GM18907 (cell line): ENCODE data around the gene CCSER2.
"Not testable (repeated sequence)": the region's sequence is repeated elsewhere in the genome, so short reads cannot be mapped to it uniquely, and the experiment has no call there.

Source experiments
- ATAC-seq: cut with Tn5 transposase; IDR thresholded peaks from one replicate; pipeline ENCODE4 v1.9.1; 2021; ENCODE audit warnings: mild to moderate bottlenecking, moderate library complexity; ENCODE audit not compliant: unreplicated experiment

The CCSER2 gene

DNA sequence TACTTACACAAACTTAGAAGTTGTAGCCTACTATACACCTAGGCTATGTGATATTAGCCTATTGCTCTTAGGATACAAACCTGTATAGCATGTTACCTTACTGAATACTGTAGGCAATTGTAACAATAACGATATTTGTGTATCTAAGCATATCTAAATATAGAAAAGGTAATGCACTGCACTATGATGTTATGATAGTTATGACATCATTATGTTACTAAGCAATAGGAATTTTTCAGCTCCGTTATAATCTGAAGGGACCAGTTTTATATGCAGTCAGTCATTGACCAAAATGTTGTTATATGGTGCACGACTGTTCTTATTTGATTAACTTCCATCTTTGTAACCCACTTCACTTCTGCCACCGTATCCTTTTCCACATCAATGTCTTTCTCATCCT is 62.0 kb downstream of the CCSER2 start:
- no peak for ATAC-seq

GRCh38 chr10:84391326-84391725 is 62.9 kb downstream of the CCSER2 start:
- ATAC-seq: no peak

GRCh38 chr10:84392181-84392580 is 63.8 kb downstream of the CCSER2 start:
- ATAC-seq: no peak

DNA sequence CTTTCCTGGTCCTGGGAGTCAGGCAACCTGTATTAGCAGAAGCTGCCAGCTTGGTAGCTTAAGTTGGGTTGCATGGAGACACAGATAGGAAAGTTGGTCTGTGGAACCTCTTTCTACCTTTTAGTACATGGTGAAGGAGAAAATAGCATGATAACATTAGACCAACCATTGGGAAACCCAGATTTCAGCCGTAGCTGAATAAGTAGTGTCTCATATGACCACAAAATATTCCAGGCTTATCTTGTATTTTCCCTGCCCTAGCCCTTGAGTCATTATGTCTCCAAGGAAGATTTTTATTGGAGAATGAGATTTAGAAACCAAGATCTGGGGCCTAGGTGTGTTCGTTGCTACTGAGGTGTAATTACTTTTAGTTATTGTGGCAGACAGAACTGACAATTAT is 67.2 kb downstream of the CCSER2 start:
- no peak for ATAC-seq

DNA sequence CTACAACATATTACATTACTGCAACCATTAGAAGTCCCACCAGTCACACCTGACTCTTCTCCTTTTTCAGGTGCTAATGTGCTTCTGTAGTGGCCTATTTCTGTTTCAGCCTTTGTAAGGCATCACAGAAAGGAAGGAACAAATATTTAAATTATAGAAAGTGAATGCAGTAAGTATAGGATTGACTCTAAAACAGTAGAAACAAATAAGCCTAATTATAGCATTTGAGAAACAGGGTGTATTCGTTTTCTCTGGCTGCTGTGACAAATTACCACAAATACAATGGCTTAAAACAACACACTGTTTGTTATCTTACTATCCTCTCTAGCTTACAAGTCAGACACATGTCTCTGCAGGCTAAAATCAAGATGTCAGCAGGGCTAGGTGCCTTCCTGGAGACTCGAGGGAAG is 69.4 kb downstream of the CCSER2 start:
- peak; percentile 64 for ATAC-seq

DNA sequence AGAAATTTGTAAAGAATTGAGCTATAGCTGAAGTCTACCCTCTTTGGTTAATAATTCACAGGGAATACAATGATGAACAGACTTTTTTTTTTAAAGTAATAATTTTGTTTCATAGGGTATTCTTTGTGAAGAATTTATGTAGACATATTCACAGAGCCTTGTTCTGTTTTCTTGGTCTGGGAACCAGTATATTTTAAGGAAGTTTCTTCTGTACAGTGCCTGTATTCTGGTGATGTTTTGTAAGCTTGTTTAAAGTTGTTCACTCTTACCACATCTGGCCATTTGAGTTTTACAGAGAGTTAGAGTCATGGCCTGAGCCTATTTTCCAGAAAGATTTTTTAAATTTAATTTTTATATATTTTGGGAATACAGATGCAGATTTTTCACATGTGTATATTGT is 70.3 kb downstream of the CCSER2 start:
- no peak for ATAC-seq

GRCh38 chr10:84401854-84402611 is 73.6 kb downstream of the CCSER2 start:
- ATAC-seq: no peak

DNA sequence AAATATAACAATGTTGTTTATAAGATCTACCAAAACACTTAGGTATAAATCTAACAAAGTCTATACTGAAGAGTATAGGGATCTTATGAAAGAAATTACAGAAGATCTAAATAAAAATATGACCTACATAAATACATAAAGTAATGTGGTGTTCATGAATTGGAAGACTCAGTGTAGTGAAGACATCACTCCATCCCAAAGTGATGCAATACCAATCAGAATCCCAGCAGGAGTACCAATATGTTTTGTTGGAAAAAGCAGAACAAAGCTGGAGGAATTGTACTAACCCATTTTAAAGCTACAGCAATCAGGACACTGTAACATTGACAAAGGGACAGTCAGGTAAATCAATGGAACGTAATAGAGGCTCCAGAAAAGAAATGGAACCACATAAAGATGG is 76.4 kb downstream of the CCSER2 start:
- no peak for ATAC-seq

- ATAC-seq: no peak
Observed at GRCh38 chr10:84405662-84406061, 77.3 kb downstream of the CCSER2 start.

GRCh38 chr10:84406561-84406960 is 78.2 kb downstream of the CCSER2 start:
- ATAC-seq: no peak

DNA sequence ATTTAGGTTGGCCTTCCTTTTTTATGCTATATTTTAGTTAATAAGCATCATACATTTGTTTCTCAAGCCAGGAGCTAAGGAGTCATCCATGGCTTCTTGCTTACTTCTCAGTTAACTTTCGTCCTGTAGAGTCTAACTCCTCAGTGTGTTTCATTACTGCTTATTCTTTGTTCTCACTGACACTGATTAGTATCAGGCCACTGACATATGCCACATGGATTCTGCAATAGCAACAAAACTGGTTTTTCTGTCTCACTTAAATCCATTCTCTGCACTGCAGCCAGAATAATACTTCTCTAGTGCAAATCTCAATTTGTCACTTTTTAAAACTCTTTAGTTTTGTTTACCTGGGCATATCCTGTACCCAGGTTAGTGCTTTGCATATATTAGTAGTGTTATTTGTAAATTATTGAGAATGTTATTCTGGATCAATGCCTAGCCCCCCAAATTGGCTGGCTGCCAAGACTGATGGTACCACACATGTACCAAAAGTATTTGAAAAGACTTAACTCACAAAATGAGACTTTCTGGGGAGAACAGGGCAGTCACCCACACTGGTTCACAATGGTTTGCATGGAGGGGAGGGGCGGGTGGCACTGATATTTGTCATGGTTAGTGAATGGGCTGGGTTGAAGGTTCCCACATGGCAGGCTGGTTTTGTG is 79.1 kb downstream of the CCSER2 start:
- no peak for ATAC-seq

DNA sequence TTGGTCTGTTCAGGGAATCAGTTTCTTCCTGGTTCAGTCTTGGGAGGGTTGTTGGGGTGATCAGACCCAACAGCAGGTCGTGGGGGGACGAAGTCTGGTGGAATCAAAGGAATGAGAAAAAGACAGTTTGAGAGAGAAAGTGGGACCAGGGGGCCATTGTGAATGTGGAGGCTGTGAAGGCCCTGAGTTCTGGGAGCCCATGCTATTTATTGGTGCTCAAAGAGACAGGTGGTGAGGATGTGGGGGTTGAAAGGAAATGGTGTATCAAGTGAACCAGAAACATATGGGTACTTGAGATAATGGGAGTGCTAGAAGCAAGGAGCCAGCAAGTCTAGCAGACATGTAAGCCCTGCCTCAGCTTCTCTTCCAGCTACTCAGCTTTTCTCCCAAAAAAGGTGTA is 84.1 kb downstream of the CCSER2 start:
- no peak for ATAC-seq

DNA sequence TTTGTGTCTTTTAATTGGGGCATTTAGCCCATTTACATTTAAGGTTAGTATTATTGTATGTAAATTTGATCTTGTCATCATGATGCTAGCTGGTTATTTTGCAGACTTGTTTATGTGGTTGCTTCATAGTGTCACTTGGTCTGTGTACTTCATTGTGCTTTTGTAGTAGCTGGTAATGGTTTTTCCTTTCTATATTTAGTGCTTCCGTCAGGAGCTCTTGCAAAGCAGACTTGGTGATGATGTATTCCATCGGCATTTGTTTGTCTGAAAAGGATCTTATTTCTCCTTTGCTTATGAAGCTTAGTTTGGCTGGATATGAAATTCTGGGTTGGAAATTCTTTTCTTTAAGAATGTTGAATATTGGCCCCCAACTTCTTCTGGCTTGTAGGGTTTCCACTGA is 85.7 kb downstream of the CCSER2 start:
- ATAC-seq: not testable (repeated sequence)

- ATAC-seq: no peak
Observed at GRCh38 chr10:84415539-84416244, 87.3 kb downstream of the CCSER2 start.

DNA sequence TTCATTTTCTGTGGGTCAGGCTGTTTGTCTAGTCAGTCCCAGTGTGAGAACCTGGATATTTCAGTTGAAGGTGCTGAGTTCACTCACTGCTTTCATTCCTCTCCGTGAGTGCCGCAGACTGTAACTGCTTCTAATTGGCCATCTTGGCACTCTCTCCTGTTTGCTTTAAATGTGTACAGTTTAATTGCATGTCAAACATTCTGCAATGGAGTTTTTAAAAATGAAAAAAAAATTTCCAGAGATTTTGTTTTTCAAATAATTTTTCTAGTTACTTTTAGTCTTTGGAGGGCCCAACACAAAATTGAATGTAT is 87.8 kb downstream of the CCSER2 start:
- ATAC-seq: no peak

GRCh38 chr10:84423719-84424118 is 95.3 kb downstream of the CCSER2 start:
- ATAC-seq: no peak

GRCh38 chr10:84424731-84425167 is 96.4 kb downstream of the CCSER2 start:
- peak; percentile 64 for ATAC-seq

- ATAC-seq: no peak
Observed at GRCh38 chr10:84427903-84428650, 99.7 kb downstream of the CCSER2 start.

DNA sequence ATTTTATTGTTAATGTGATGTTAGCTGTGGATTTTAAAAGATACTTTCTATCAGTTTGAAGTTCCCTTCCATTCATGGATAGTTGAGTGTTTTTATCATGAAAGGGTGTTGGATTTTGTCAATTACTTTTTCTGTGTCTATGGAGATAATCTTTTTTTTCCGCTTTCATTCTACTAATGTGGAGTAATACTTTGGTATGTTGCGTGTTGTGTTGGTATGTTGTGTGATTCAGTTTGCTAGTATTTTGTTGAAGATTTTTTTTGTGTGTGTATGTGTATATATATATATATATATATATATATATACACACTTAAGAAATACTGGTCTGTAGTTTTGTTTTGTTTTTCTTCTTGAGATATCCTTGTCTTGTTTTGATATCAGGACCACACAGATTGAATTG is 100.3 kb downstream of the CCSER2 start:
- no peak for ATAC-seq

GRCh38 chr10:84429926-84430520 is 101.6 kb downstream of the CCSER2 start:
- peak; percentile 96 for ATAC-seq

GRCh38 chr10:84432891-84433290 is 104.5 kb downstream of the CCSER2 start:
- ATAC-seq: no peak
